HG03175 (cell line): ENCODE results near the gene RPL29.
A peak's percentile ranks its signal among the peaks of the same experiment; 100 is the strongest.

Source experiments
- ATAC-seq: cut with Tn5 transposase; IDR thresholded peaks from one replicate; pipeline ENCODE4 v1.9.1; 2021; ENCODE audit warnings: mild to moderate bottlenecking, moderate library complexity; ENCODE audit not compliant: unreplicated experiment

Gene RPL29

GRCh38 chr3:52026041-52026440 lies 30.3 kb upstream of the RPL29 start:
- no peak for ATAC-seq

- no peak for ATAC-seq
Observed at GRCh38 chr3:52025453-52025852, 29.8 kb upstream of the RPL29 start.

DNA sequence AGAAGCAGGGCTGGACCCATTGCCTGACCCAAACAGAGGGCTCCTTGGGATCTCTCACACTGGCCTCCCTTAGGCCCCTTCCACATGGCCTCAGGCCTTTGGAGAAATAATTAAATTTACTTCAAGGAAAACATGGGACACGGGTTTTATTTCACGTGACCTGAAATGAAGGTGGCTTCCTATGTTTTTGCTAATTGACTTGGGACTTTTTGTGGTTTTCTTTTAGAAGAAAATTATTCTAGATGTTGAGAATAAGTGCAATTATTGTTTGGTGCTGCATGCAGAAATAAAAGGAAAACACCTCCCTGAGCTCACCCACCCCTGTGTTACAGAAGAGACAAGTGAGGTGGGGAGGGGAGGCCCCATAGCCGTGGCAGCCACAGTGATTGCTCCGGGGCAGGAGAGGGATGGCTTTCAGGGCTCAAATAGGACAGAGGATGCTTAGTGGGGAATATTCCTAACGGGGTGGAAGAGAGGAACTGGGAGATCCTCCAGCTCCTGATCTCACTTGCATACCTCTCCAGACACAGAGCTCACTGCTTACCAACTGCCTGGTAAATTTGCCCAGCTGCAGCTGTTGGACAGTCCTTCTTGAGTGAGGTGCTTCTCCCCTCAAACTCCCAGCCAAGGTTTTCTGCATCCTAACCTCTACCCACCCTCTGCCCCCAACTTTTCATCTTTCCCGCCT lies 29.2 kb upstream of the RPL29 start:
- no peak for ATAC-seq

DNA sequence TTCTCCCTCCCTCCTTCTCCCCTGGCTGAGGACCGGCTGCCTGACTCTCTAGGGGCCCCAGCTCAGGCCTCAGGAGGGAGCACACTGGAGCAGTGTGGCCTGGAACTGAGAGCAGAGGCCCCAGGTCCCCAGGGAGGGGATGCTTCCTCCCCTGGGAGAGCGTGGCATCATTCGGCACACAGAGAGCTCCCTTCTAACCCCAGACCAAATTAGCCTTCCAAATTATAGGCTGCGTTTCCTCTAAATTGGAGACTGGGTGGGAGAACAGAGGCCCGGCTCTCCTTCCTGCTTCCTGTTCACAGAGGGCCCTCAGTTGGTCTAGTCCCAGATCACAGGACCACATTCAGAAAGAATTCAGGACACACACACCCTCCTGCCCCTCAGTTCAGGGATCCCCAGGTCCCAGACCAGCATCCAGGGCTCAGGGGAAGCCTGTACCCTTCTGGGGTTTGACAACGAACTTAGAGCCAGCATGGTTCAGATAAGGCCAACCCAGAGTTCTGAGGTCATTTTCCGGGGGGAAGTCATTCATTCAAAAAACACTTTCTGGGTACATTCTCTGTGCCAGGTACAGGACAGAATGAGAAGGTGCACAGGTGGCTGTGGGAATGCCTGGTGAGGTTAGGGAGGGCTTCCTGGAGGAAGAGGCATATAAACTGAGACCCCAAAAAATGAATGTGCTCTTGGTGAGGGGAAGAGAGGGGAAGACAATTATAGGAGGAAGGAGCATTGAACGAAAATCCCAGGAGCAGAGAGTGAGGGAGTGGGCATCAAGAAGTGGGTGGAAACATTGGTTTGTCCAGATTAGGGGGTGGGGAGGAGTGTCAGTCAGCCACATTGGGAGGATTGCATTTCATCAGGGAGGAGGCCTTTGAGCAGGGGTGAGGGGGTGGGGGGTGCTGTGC lies 28.4 kb upstream of the RPL29 start:
- ATAC-seq = peak; percentile 75

- ATAC-seq = no peak
Observed at GRCh38 chr3:52023101-52023770, 27.5 kb upstream of the RPL29 start.

- ATAC-seq = no peak
Observed at GRCh38 chr3:52022323-52023100, 26.8 kb upstream of the RPL29 start.

DNA sequence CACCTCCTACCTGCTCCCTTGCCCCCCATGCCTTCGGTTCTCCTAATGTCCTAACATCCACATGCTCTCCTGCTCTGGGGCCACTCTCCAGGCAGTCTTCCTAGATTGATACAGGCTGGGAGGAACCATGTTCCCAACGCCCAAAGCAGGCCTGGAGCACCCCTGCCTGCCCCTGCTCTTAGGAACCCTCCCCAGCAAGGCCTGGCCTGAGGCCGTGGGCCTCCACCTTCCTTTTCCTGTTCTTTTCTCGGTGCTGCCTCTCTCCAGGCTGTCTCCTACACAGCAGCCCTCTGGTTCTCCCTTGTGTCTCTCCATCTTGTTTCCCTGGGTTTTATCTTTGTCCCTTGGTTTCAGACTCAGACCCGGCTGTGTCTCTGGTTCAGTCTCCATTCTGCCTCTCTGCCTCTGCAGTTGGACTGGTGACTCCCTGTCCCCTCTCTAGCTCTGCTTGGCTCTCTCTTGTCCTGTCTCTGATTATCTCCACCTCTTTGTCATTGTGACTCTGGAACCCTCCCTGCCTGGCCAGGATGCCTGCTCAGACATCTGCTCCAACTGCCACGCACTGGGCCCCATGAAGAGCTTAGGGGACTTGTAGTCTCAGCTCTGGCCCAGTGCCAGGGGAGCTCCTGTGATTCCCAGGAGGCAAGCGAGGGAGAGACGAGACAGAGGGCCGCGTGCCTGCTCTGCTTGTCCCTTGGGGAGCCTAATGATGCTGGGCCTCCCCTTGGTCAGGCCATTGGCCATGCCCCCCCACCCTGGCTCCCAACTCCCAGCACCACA lies 26.0 kb upstream of the RPL29 start:
- ATAC-seq = no peak

DNA sequence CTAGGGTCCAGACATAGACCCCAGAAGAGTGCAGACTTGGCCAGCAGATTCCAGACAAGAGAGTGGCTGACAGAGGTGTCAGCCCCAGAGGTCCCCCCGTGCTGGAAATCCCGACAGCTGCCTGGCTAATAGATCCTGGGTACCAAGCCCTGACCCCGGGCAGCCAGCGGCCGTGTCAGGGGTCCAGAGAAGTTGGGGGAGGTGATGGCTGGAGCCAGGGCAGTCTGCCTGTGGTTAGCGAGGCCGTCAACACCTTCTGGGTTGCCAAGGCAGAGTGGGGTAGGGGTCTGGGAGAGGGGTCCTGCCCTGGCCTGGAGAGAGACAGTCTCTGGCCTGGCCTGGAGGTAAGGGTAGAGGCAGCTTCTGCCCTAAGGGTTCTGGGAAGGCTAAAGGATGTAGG lies 25.1 kb upstream of the RPL29 start:
- ATAC-seq = no peak

DNA sequence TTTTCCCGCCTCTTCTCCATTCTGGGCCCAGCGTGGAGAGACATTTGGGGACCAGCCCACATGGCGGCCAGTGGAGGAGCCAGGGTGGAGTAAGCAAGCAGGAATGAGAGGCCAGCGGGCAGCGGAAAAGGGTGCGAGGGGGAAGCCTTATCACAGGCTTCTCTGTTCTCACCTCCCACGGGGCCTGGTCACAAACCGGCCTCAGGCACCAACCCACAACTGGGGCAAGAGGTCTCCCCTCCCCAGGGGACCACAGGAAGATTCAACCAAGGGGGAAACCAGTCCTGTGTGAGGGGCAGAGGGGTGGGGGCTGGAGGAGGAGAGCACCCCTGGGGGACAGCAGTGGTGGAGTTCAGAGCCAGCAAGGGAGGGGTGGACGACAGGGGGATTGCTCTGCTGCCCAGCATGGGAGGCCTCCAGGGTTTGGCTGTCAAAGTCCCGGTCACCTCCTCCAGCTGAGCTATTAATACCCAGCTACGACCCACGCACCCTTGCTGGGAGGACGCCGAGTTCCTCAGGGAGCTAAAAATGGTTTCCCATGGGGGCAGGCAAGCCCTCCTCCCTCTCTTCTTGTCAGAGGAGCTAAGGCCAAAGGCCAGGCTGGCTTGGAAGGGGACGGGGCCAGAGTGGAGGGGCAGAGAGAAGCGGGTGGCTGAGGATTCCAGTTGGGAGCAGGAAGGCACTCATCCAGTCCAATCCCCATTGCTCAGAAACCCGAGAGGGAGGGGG lies 23.8 kb upstream of the RPL29 start:
- no peak for ATAC-seq

DNA sequence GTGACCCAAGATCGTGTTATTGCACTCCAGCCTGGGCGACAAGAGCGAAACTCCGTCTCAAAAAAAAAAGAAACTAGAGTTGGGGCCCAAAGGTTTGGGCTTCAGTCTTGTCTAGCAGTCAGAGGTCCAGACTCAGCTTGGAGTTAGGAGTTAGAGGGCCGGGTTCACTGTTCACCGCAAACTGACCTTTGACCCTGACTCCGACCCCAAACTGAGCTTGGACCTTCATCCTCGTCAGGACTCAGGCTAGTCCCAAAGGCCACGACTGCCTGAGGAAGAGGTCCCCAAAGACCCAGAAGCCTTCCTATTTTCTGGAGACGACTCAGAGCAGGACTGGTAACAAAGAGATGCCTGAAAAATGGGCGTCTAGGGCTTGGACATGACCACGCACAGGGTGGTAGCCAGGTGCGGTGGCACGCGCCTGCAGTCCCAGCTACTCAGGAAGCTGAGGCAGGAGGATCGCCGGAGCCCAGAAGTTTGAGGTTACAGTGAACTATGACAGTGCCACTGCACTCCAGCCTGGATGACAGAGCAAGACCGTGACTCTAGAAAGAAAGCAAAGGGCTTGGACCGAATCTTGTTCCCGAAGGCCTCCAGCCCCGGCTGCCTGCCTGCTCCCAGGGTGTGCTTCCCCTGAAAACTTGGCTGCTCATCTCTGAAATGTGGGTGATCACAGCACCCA lies 22.8 kb upstream of the RPL29 start:
- ATAC-seq = no peak

GRCh38 chr3:52017586-52017985 lies 21.9 kb upstream of the RPL29 start:
- ATAC-seq = no peak

DNA sequence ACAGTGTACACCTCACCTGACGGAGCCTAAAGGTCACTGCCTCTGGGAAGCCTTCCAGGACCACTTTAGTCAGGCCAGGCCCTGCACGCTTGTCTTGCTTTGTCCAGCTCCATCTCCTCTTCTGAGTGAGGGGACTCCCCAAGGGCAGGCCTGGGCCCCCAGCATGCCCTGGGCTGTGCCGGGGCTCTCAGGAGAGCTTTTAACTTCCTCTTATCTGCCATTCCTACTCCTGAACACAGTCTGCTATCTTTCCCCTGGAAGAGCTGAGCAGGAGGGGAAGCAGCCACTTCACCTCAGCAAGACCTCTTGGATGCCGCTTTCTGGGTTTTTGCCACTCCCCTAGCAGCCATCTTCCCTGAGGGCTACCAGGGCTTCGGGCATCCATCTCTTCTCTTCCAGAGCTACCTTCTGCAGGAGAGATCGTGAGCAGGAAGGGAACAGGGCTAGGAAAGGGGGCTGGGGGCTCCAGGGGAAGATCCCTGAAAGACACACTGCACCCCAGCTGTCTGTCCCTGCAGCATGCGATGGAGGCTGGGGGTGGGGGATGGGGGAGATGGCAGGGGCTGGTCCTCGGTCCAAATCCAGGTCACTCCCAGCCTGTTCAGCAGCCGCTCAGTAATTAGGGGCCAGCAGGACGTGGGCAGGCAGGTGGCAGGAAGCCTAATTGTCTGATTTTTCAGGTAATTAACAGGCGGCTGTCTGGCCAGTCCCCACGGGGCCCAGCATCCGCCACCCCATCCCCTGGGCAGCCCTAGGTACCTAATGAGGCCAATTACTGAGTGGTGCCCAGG lies 19.9 kb upstream of the RPL29 start:
- ATAC-seq = no peak

GRCh38 chr3:52014613-52015012 lies 18.9 kb upstream of the RPL29 start:
- ATAC-seq = no peak

- no peak for ATAC-seq
Observed at GRCh38 chr3:52013802-52014598, 18.3 kb upstream of the RPL29 start.

DNA sequence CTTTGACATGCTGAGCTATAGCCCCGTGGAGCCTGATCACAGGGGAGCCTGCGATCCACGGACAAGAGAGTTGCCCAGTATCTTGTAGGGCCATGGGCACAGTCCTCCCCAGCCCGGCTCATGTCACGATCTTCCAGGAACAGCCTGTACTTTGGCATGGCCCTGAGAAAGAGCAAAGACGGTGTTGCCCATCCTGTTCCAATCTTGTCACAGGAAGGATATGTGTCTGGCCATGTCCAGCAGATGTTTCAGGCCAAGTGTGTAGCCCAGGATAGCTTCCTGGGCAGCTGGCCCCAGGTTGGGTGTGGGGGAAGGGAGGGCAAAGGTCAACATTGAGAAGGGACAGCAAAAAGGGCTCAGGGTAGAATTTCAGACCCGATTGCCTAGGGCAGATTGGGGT lies 17.0 kb upstream of the RPL29 start:
- ATAC-seq = no peak

- no peak for ATAC-seq
Observed at GRCh38 chr3:52010431-52010830, 14.7 kb upstream of the RPL29 start.

DNA sequence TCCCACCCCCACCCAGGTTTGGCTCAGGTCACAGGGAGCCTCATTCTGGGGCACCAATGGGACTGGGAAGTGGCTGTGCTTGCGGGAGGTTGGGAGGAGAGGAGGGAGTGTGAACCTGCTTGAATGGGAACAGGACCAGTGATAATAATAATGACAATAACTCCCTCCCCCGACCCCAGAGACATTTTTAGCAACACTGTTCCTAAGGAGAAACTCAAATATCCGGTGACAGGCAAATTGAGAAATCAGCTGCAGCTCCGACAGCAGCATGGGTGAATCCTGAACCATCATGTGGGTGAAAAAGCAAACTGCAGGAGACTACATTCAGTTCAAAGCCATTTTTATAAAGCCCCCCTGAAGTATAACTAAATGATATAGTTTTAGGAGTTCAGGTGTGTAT lies 11.6 kb upstream of the RPL29 start:
- no peak for ATAC-seq

GRCh38 chr3:52006820-52007133 lies 11.1 kb upstream of the RPL29 start:
- ATAC-seq = no peak
